GM12878 (cell line): ENCODE results near the gene AFAP1L2. TPM values are rescaled to one million over a fixed set of nuclear protein-coding genes. Genes with fewer than 3 reads are reported as not detected.

ENCODE experiments used
- ATAC-seq: fragments of 200-7000 bp; cut with Tn5 transposase; 3 replicates; pipeline ENCODE4 v1.9.1; 2020; ENCODE audit warnings: mild to moderate bottlenecking, moderate library complexity
- BruUV-seq: library from RNA; stranded (reverse); fragments of 400-500 nt; replicated peaks from 2 replicates; lab custom pipeline; 2021; lab: Mats Ljungman, UMichigan
- CTCF ChIA-PET: fragments of 300-600 bp; sonication (Branson Sonifier 250); formaldehyde crosslinking; extraction: SDS; loops from one replicate; lab custom pipeline; 2021; ENCODE audit warnings: inconsistent platforms; lab: Yijun Ruan, JAX
- POLR2A ChIA-PET: fragments of 350-600 bp; formaldehyde crosslinking; extraction: SDS; loops from one replicate; lab custom pipeline; 2021; ENCODE audit warnings: inconsistent platforms; lab: Charles Lee
- RAD21 ChIA-PET: fragments of 300-600 bp; sonication (Branson Sonifier 250); formaldehyde crosslinking; loops from one replicate; lab custom pipeline; 2023; ENCODE audit warnings: antibody characterized with exemption; ENCODE audit not compliant: unreplicated experiment; lab: Charles Lee
- SMC1A ChIA-PET: fragments of 300-600 bp; sonication (Branson Sonifier 250); formaldehyde crosslinking; loops from one replicate; lab custom pipeline; 2023; ENCODE audit not compliant: unreplicated experiment, uncharacterized antibody; lab: Charles Lee
- DNase-seq: peaks from one replicate; pipeline ENCODE4 v3.0.0-alpha.2; 2011; ENCODE audit warnings: low read depth, low spot score
- FAIRE-seq: peaks from 3 replicates; lab custom pipeline; 2011; peaks lifted over from hg19 to GRCh38; lab: Jason Lieb, UNC
- H2AFZ ChIP-seq: 2 replicates; pipeline ENCODE4 v1.6.0; 2011; ENCODE audit warnings: low read depth, low read length, control low read depth; ENCODE audit not compliant: control insufficient read depth
- H3K27ac ChIP-seq: 2 replicates; pipeline ENCODE4 v1.5.1; 2011; ENCODE audit warnings: control low read depth; ENCODE audit not compliant: control insufficient read depth, insufficient read depth
- H3K27me3 ChIP-seq, 2 experiments: replicated peaks in 1 of 2; 2 replicates each; pipeline versions ENCODE4 v1.6.0 to v1.6.1; 2011; ENCODE audit warnings: low read length in 1 of 2; ENCODE audit not compliant: control insufficient read depth in 2 of 2, insufficient read depth in 2 of 2
- H3K36me3 ChIP-seq, 2 experiments: 2 replicates each; pipeline ENCODE4 v1.5.1; 2011; ENCODE audit warnings: low read length in 1 of 2; ENCODE audit not compliant: control insufficient read depth in 2 of 2, insufficient read depth in 2 of 2
- H3K4me1 ChIP-seq: 2 replicates; pipeline ENCODE4 v1.6.1; 2011; ENCODE audit warnings: mild to moderate bottlenecking, low read length, moderate library complexity, mixed read lengths; ENCODE audit not compliant: control insufficient read depth, insufficient read depth
- H3K4me2 ChIP-seq: 2 replicates; pipeline ENCODE4 v1.6.0; 2011; ENCODE audit warnings: control low read depth; ENCODE audit not compliant: control insufficient read depth, insufficient read depth
- H3K4me3 ChIP-seq: fragments of 200-600 bp; sonication (generic); 2 replicates; pipeline ENCODE4 v1.5.1; 2016
- H3K79me2 ChIP-seq: 2 replicates; pipeline ENCODE4 v1.6.0; 2011; ENCODE audit warnings: low read length; ENCODE audit not compliant: control insufficient read depth, insufficient read depth
- H3K9ac ChIP-seq: 2 replicates; pipeline ENCODE4 v1.8.0; 2011; ENCODE audit warnings: low read length, control low read depth, mixed read lengths; ENCODE audit not compliant: control insufficient read depth, insufficient read depth
- H3K9me3 ChIP-seq: replicated peaks from 3 replicates; pipeline ENCODE4 v1.5.1; 2011; ENCODE audit warnings: mild to moderate bottlenecking, low read length; ENCODE audit not compliant: control insufficient read depth, insufficient read depth
- H4K20me1 ChIP-seq: 2 replicates; pipeline ENCODE4 v1.6.0; 2011; ENCODE audit not compliant: control insufficient read depth, insufficient read depth
- MXI1 ChIP-seq: fragments of 150-350 bp; IDR thresholded peaks from 2 replicates; pipeline ENCODE4 v1.6.1; 2011; ENCODE audit warnings: low read depth, mild to moderate bottlenecking, inconsistent platforms, low read length, improper control_type of control experiment
- SUZ12 ChIP-seq: fragments of 200-600 bp; sonication (generic); IDR thresholded peaks from one replicate; pipeline ENCODE4 v1.6.1; 2018; ENCODE audit warnings: antibody characterized with exemption, mild to moderate bottlenecking; ENCODE audit not compliant: unreplicated experiment
- WGBS: methylation state at CpG from one replicate; pipeline ENCODE4 v1.1.6; 2016; ENCODE audit warnings: low lambda C conversion rate; ENCODE audit not compliant: insufficient replicate concordance, insufficient coverage; ENCODE audit errors: missing lambda C conversion rate; 5-methylcytosine and 5-hydroxymethylcytosine counted together
- in situ Hi-C: fragments of 300-500 bp; cut with MboI; formaldehyde crosslinking; loops from 9 replicates; pipeline ENCODE4 v1.14.3; 2018; ENCODE audit warnings: mixed read lengths
- intact Hi-C: fragments of 100-400 bp; cut with micrococcal nuclease; formaldehyde crosslinking; loops from one replicate; pipeline ENCODE4 v1.14.2; 2022; ENCODE audit not compliant: unreplicated experiment
- polyA plus RNA-seq, 11 experiments: library from polyadenylated mRNA; depleted of rRNA in 4 of 11; unstranded in 6 of 11; stranded (reverse) in 5 of 11; fragments of >200 nt; fragmentation: Nextera tagmentation in 4 of 11; fragmentation: Illumina TruSeq in 1 of 11; extraction: Ambion mirVana in 4 of 11; extraction: Trizol in 1 of 11; gene quantifications; 1 replicate in 1 of 11; 2 replicates in 10 of 11; pipeline versions ENCODE4 v1.2.1 to v1.2.3, GENCODE V29; 2011 to 2016; ENCODE audit warnings: inconsistent platforms in 2 of 11, missing spikeins in 2 of 11, low read depth in 1 of 11
- total RNA-seq, 4 experiments: library from RNA; depleted of rRNA in 3 of 4; stranded (reverse); fragments of >200 nt in 3 of 4; fragmentation: Illumina TruSeq in 1 of 4; extraction: Trizol in 1 of 4; gene quantifications; 2 replicates each; pipeline versions ENCODE4 v1.2.1 to v1.2.3, GENCODE V29; 2013 to 2021
- TF ChIP-seq, protein P1 (sequence below): fragments of 450-650 bp; IDR thresholded peaks from 2 replicates; pipeline ENCODE4 v1.6.1; 2018; ENCODE audit warnings: mild to moderate bottlenecking, low read depth, moderate library complexity; ENCODE audit not compliant: partially characterized antibody
- TF ChIP-seq, protein P2 (sequence below): IDR thresholded peaks from 2 replicates; pipeline ENCODE4 v1.6.1; 2011; ENCODE audit warnings: mild to moderate bottlenecking, low read depth, low read length, moderate library complexity; ENCODE audit not compliant: insufficient replicate concordance
- TF ChIP-seq, protein P3 (sequence below): fragments of 450-650 bp; IDR thresholded peaks from 2 replicates; pipeline ENCODE4 v1.6.1; 2017; ENCODE audit warnings: mild to moderate bottlenecking, moderate library complexity

The AFAP1L2 gene
- total and polyA plus RNA-seq, 10 of the 15 experiments (the other 5 are each of a cell fraction or from before 2014, with no cell fraction given) = 0.03 to 4.0 (median 0.34) TPM

DNA sequence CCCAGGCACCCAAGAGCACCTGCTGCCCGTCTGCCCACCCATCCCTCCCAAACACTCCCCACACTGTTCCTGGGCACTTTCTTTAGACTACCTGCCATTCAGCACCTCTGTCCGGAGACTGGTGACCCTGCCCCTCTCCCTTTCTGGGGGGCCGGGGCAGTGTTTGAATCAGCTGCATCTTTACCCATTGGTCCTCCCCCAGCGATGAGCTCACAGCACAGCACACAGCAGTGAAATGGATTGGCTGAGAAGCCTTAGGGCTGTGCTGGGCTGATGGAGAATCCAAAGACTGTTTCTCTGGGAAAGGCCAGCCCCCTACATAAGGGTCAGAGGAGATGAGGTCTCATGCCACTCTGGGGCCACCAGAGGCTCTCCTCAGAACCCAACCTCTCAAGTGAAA lies 125.0 kb downstream of the AFAP1L2 start (continued):
- TF ChIP-seq, protein P1, sequence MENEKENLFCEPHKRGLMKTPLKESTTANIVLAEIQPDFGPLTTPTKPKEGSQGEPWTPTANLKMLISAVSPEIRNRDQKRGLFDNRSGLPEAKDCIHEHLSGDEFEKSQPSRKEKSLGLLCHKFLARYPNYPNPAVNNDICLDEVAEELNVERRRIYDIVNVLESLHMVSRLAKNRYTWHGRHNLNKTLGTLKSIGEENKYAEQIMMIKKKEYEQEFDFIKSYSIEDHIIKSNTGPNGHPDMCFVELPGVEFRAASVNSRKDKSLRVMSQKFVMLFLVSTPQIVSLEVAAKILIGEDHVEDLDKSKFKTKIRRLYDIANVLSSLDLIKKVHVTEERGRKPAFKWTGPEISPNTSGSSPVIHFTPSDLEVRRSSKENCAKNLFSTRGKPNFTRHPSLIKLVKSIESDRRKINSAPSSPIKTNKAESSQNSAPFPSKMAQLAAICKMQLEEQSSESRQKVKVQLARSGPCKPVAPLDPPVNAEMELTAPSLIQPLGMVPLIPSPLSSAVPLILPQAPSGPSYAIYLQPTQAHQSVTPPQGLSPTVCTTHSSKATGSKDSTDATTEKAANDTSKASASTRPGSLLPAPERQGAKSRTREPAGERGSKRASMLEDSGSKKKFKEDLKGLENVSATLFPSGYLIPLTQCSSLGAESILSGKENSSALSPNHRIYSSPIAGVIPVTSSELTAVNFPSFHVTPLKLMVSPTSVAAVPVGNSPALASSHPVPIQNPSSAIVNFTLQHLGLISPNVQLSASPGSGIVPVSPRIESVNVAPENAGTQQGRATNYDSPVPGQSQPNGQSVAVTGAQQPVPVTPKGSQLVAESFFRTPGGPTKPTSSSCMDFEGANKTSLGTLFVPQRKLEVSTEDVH = no peak
- TF ChIP-seq, protein P2, sequence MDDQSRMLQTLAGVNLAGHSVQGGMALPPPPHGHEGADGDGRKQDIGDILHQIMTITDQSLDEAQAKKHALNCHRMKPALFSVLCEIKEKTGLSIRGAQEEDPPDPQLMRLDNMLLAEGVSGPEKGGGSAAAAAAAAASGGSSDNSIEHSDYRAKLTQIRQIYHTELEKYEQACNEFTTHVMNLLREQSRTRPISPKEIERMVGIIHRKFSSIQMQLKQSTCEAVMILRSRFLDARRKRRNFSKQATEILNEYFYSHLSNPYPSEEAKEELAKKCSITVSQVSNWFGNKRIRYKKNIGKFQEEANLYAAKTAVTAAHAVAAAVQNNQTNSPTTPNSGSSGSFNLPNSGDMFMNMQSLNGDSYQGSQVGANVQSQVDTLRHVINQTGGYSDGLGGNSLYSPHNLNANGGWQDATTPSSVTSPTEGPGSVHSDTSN = no peak

DNA sequence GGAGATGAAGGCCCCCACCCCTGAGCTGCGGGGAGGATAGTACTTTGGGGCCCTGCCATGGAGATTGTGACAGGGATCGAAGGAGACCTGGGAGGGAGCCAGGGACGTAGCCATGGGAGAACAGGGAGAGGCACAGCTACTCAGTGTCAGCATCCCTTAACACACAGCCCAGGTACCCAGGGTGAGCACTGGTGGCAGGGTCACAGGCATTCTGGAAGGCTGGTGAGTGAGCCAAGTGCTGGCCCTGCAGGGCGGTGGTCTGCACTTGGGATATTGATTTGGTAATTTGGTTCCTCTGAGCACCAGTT lies 125.5 kb downstream of the AFAP1L2 start:
- ChIA-PET RAD21 (no interaction called here), SMC1A (no interaction called here), POLR2A (no interaction called here), CTCF (no interaction called here)
- no TSS peak for BruUV-seq
- FAIRE-seq = no peak
- Histone ChIP-seq H3K4me3 (no peak overlapping the region), H3K4me2 (no peak overlapping the region), H3K9me3 (no peaks in the 10 kb centered on the region), H3K4me1 (no peaks in the 10 kb centered on the region), H3K79me2 (no peaks in the 10 kb centered on the region), H4K20me1 (no peaks in the 10 kb centered on the region), H2AFZ (no peak overlapping the region), H3K27ac (no peak overlapping the region), H3K27me3 (0 out of 4 replicates have a peak, but pooled peaks cover 0 to 2% of the 10 kb centered on the region in 2 experiments), H3K9ac (no peak overlapping the region), H3K36me3 (no peaks in the 10 kb centered on the region)
- no peak for ATAC-seq
- DNase-seq = no peak
- intact Hi-C loops (no loop called here), in situ Hi-C loops (no loop called here)
- WGBS = 33% methylated on average over 4 of the region's 4 CpGs
- TF ChIP-seq SUZ12 = no peak
- TF ChIP-seq, protein P3, sequence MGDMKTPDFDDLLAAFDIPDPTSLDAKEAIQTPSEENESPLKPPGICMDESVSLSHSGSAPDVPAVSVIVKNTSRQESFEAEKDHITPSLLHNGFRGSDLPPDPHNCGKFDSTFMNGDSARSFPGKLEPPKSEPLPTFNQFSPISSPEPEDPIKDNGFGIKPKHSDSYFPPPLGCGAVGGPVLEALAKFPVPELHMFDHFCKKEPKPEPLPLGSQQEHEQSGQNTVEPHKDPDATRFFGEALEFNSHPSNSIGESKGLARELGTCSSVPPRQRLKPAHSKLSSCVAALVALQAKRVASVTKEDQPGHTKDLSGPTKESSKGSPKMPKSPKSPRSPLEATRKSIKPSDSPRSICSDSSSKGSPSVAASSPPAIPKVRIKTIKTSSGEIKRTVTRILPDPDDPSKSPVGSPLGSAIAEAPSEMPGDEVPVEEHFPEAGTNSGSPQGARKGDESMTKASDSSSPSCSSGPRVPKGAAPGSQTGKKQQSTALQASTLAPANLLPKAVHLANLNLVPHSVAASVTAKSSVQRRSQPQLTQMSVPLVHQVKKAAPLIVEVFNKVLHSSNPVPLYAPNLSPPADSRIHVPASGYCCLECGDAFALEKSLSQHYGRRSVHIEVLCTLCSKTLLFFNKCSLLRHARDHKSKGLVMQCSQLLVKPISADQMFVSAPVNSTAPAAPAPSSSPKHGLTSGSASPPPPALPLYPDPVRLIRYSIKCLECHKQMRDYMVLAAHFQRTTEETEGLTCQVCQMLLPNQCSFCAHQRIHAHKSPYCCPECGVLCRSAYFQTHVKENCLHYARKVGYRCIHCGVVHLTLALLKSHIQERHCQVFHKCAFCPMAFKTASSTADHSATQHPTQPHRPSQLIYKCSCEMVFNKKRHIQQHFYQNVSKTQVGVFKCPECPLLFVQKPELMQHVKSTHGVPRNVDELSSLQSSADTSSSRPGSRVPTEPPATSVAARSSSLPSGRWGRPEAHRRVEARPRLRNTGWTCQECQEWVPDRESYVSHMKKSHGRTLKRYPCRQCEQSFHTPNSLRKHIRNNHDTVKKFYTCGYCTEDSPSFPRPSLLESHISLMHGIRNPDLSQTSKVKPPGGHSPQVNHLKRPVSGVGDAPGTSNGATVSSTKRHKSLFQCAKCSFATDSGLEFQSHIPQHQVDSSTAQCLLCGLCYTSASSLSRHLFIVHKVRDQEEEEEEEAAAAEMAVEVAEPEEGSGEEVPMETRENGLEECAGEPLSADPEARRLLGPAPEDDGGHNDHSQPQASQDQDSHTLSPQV = no peak
- TF ChIP-seq MXI1 = no peak
